Activated CD4-positive, alpha-beta memory T cell treated with anti-CD3 and anti-CD28 coated beads, Interleukin-2, amount 10 ng/mL, durations not matched to agents 7 days and 5 days (primary cell): ENCODE data around the gene G6PD. TPM values are rescaled to one million over a fixed set of nuclear protein-coding genes. Genes with fewer than 3 reads are reported as not detected.
"Not testable (repeated sequence)": the region's sequence is repeated elsewhere in the genome, so short reads cannot be mapped to it uniquely, and the experiment has no call there.

Experiments
- CTCF ChIA-PET: fragments of 350-600 bp; sonication (Branson Sonifier 250); formaldehyde crosslinking; loops from one replicate; lab custom pipeline; 2021; ENCODE audit warnings: antibody characterized with exemption, inconsistent platforms; lab: Charles Lee
- POLR2A ChIA-PET: fragments of 350-600 bp; sonication (Branson Sonifier 250); formaldehyde crosslinking; loops from one replicate; lab custom pipeline; 2021; ENCODE audit warnings: antibody characterized with exemption; lab: Charles Lee
- DNase-seq: peaks from one replicate; pipeline ENCODE4 v3.0.0-alpha.2; 2020
- H3K27ac Mint-ChIP-seq: one replicate; pipeline ENCODE4 v1.8.0; 2021; ENCODE audit warnings: mild to moderate bottlenecking, mixed read lengths
- H3K27me3 Mint-ChIP-seq: one replicate; pipeline ENCODE4 v1.8.0; 2021; ENCODE audit warnings: mixed read lengths
- H3K36me3 Mint-ChIP-seq: one replicate; pipeline ENCODE4 v1.8.0; 2021; ENCODE audit warnings: low read depth, mixed read lengths
- H3K4me1 Mint-ChIP-seq: one replicate; pipeline ENCODE4 v1.8.0; 2021; ENCODE audit warnings: mixed read lengths
- H3K4me3 Mint-ChIP-seq: one replicate; pipeline ENCODE4 v1.8.0; 2021; ENCODE audit warnings: mild to moderate bottlenecking, mixed read lengths
- H3K9me3 Mint-ChIP-seq: one replicate; pipeline ENCODE4 v1.8.0; 2021; ENCODE audit warnings: mixed read lengths
- total RNA-seq, 2 experiments: library from RNA; stranded (reverse); gene quantifications; one replicate each; pipeline ENCODE4 v1.2.3, GENCODE V29; 2021

G6PD gene
- total RNA-seq, 2 experiments from 2014 or later, result 62.7 to 64.4 TPM

DNA sequence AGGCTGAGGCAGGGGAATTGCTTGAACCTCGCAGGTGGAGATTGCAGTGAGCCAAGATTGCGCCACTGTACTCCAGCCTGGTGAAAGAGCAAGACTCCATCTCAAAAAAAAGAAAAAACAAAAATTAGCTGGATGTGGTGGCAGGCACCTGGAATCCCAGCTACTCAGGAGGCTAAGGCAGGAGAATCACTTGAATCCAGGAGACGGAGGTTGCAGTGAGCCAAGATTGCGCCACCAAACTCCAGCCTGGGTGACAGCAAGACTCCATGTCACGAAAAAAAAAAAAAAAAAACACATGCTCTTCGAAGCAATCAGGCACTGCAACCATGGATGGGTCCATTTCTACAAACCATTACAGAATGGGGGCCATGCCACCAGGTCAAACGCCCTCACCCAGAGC is 6.3 kb downstream of the G6PD start:
- H3K27ac Mint-ChIP-seq, H3K4me3 Mint-ChIP-seq, POLR2A ChIA-PET, H3K27me3 Mint-ChIP-seq, H3K9me3 Mint-ChIP-seq, DNase-seq: not testable (repeated sequence)
- peaks cover 39% of the 10 kb centered on the region for H3K4me1 Mint-ChIP-seq
- CTCF ChIA-PET, result interaction anchor here (1.7 kb wide), 1 partner anchor 13 kb away, joined by 4 read pairs; no protein-coding TSS in a partner anchor
- H3K36me3 Mint-ChIP-seq, result peaks cover 11% of the 10 kb centered on the region

DNA sequence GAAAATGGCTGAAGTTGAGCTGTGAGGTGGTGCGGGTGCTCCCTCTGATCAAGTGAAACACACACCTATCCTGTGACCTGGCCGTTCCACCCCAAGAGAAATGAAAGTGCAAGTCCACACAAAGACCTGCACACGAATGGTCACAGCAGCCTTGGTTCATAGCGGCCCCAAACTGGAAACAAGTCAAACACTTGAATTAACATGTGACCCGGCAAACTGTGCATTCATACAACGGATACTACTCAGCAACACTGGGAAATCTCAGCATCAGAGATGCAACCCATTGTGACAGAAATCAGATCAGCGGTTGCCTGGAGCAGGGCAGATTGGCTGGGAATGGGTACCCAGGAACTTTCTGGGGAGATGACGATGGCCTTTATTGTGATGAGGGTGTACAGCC is 7.6 kb downstream of the G6PD start:
- H3K9me3 Mint-ChIP-seq, result no peaks in the 10 kb centered on the region
- peaks cover 36% of the 10 kb centered on the region for H3K4me1 Mint-ChIP-seq
- POLR2A ChIA-PET, result no interaction called here
- H3K36me3 Mint-ChIP-seq, result peaks cover 11% of the 10 kb centered on the region
- CTCF ChIA-PET, result no interaction called here
- H3K27ac Mint-ChIP-seq, result peak overlapping the region; percentile 13
- DNase-seq, result no peak
- H3K4me3 Mint-ChIP-seq, result no peak overlapping the region
- H3K27me3 Mint-ChIP-seq, result no peaks in the 10 kb centered on the region

DNA sequence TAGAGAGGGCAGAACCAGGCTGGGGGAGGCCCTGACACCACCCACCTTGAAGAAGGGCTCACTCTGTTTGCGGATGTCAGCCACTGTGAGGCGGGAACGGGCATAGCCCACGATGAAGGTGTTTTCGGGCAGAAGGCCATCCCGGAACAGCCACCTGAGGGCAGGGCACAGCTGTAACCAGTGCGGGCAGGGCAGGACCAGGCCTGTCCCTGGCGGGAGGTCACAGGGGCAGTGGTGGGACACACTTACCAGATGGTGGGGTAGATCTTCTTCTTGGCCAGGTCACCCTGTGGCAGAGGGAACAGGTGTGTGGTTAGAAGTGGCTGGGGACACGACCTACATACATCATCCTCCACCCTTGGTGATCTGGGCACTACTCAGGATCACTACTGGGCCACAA is 10.8 kb downstream of the G6PD start:
- ChIA-PET POLR2A (interaction anchor here (1.4 kb wide), 1 partner anchor 137 kb away, joined by 3 read pairs; no protein-coding TSS in a partner anchor), CTCF (interaction anchor here (0.7 kb wide), 1 partner anchor 124 kb away, joined by 3 read pairs; no protein-coding TSS in a partner anchor)
- Mint-ChIP-seq H3K4me3 (no peak overlapping the region), H3K9me3 (no peaks in the 10 kb centered on the region), H3K36me3 (peaks cover 19% of the 10 kb centered on the region), H3K27me3 (no peaks in the 10 kb centered on the region), H3K27ac (no peak overlapping the region), H3K4me1 (peaks cover 16% of the 10 kb centered on the region)
- no peak for DNase-seq

- peak overlapping the region; percentile 44 for H3K27ac Mint-ChIP-seq
- H3K27me3 Mint-ChIP-seq, result no peaks in the 10 kb centered on the region
- H3K36me3 Mint-ChIP-seq, result peaks cover 21% of the 10 kb centered on the region
- H3K4me1 Mint-ChIP-seq, result peaks cover 15% of the 10 kb centered on the region
- H3K4me3 Mint-ChIP-seq, result no peak overlapping the region
- DNase-seq, result peak; percentile 87
- POLR2A ChIA-PET, result interaction anchor here (1.0 to 2.5 kb wide), 3 partner anchors 136 to 164 kb away, joined by 3 to 10 read pairs (median 4); partner anchors contain the start of gene RPL10
- CTCF ChIA-PET, result interaction anchor here (1.4 kb wide), 1 partner anchor 45 kb away, joined by 5 read pairs; the partner anchor contains the start of gene SLC10A3
- H3K9me3 Mint-ChIP-seq, result no peaks in the 10 kb centered on the region
Observed at GRCh38 chrX:154534526-154535322, 11.9 kb downstream of the G6PD start.

DNA sequence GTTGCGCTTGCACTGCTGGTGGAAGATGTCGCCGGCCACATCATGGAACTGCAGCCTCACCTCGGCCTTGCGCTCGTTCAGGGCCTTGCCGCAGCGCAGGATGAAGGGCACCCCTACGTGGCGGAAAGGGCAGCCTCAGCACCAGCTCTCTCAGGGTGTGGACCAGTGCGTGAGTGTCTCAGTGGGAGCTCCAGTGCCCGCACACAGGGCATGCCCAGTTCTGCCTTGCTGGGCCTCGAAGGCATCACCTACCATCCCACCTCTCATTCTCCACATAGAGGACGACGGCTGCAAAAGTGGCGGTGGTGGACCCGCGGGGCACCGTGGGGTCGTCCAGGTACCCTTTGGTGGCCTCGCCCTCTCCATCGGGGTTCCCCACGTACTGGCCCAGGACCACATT is 14.0 kb downstream of the G6PD start:
- H3K27me3 Mint-ChIP-seq, result no peaks in the 10 kb centered on the region
- H3K9me3 Mint-ChIP-seq, result no peaks in the 10 kb centered on the region
- no peak overlapping the region for H3K27ac Mint-ChIP-seq
- H3K4me1 Mint-ChIP-seq, result peaks cover 8% of the 10 kb centered on the region
- POLR2A ChIA-PET, result interaction anchor here (2.1 kb wide), 1 partner anchor 135 kb away, joined by 7 read pairs; the partner anchor contains the start of gene RPL10
- peaks cover 21% of the 10 kb centered on the region for H3K36me3 Mint-ChIP-seq
- CTCF ChIA-PET, result interaction anchor here (1.5 kb wide), 1 partner anchor 134 kb away, joined by 4 read pairs; the partner anchor contains the start of gene RPL10
- DNase-seq, result no peak
- H3K4me3 Mint-ChIP-seq, result no peak overlapping the region

GRCh38 chrX:154531626-154532025 is 15.0 kb downstream of the G6PD start:
- Mint-ChIP-seq H3K36me3 (peaks cover 21% of the 10 kb centered on the region), H3K4me1 (peaks cover 16% of the 10 kb centered on the region), H3K27ac (no peak overlapping the region), H3K27me3 (no peaks in the 10 kb centered on the region), H3K9me3 (no peaks in the 10 kb centered on the region), H3K4me3 (no peak overlapping the region)
- ChIA-PET POLR2A (interaction anchor here (1.1 to 2.1 kb wide), 2 partner anchors 41 to 134 kb away, joined by 4 to 7 read pairs; partner anchors contain the start of genes RPL10 and SLC10A3), CTCF (interaction anchor here (0.6 kb wide), 1 partner anchor 106 kb away, joined by 3 read pairs; no protein-coding TSS in a partner anchor)
- no peak for DNase-seq

GRCh38 chrX:154530286-154530685 is 16.4 kb downstream of the G6PD start:
- no peak overlapping the region for H3K27ac Mint-ChIP-seq
- no peak for DNase-seq
- H3K9me3 Mint-ChIP-seq, result no peaks in the 10 kb centered on the region
- CTCF ChIA-PET, result no interaction called here
- H3K27me3 Mint-ChIP-seq, result no peaks in the 10 kb centered on the region
- no peak overlapping the region for H3K4me3 Mint-ChIP-seq
- POLR2A ChIA-PET, result interaction anchor here (0.9 kb wide), 1 partner anchor 160 kb away, joined by 3 read pairs; no protein-coding TSS in a partner anchor
- H3K36me3 Mint-ChIP-seq, result peaks cover 21% of the 10 kb centered on the region
- H3K4me1 Mint-ChIP-seq, result peaks cover 26% of the 10 kb centered on the region

GRCh38 chrX:154529206-154529612 is 17.4 kb downstream of the G6PD start:
- no peaks in the 10 kb centered on the region for H3K9me3 Mint-ChIP-seq
- H3K27me3 Mint-ChIP-seq, result no peaks in the 10 kb centered on the region
- H3K4me1 Mint-ChIP-seq, result peaks cover 23% of the 10 kb centered on the region
- peaks cover 15% of the 10 kb centered on the region for H3K36me3 Mint-ChIP-seq
- no peak overlapping the region for H3K4me3 Mint-ChIP-seq
- POLR2A ChIA-PET, result interaction anchor here (0.6 to 1.2 kb wide), 3 partner anchors 13 to 159 kb away, joined by 3 read pairs; partner anchors contain the start of genes FAM3A and LAGE3
- DNase-seq, result no peak
- CTCF ChIA-PET, result no interaction called here
- no peak overlapping the region for H3K27ac Mint-ChIP-seq

DNA sequence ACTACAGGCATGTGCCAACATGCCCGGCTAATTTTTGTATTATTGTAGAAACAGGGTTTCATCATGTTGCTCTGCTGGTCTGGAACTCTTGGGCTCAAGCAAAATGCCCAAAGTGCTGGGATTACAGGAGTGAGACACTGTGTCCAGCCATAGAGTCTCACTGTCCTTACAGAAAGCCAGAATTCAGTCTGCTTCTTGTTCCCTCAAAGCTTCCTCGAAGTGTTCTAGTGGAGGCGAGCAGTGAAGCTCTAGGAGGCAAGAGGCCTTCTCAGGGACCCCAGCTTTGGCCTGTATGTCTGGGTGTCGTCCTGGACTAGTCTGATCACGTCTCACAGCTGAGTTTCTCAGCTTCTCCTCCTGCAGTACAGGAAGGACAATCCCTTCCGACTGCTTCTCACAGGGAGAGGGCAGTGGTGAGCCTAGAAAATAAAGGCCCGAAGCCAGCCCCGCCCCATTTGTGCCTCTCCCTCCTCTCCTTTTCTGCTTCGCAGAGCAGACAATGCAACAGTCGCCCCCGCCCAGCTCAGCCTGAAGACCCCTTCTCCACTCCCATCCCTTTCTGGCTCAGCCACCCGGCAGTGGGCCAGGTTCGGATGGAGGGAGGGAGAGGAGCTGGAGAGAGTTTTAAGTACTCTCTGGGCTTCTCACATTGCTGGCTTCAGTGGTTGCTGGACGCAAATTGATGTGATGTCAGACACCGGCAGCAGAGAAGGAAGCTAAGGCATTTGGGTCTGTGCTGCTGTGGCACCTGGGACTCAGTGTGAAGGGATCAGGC is 19.6 kb downstream of the G6PD start:
- ChIA-PET CTCF (interaction anchor here (0.8 to 1.8 kb wide), 9 partner anchors 11 to 546 kb away, joined by 3 to 21 read pairs (median 4); partner anchors contain the start of genes FAM3A, RPL10 and SLC10A3), POLR2A (interaction anchor here (1.1 to 1.5 kb wide), 8 partner anchors 10 to 129 kb away, joined by 3 to 8 read pairs (median 6); partner anchors contain the start of genes FAM3A, RPL10 and SLC10A3)
- Mint-ChIP-seq H3K4me1 (peaks cover 23% of the 10 kb centered on the region), H3K27me3 (no peaks in the 10 kb centered on the region), H3K4me3 (no peak overlapping the region), H3K27ac (peak overlapping the region; percentile 53), H3K36me3 (peaks cover 5% of the 10 kb centered on the region), H3K9me3 (no peaks in the 10 kb centered on the region)
- peak; percentile 73 for DNase-seq

- Mint-ChIP-seq H3K27ac (no peak overlapping the region), H3K36me3 (peaks cover under 1% of the 10 kb centered on the region), H3K4me1 (peaks cover 23% of the 10 kb centered on the region), H3K27me3 (no peaks in the 10 kb centered on the region), H3K9me3 (no peaks in the 10 kb centered on the region), H3K4me3 (no peak overlapping the region)
- POLR2A ChIA-PET, result interaction anchor here (1.1 to 1.5 kb wide), 4 partner anchors 9 to 36 kb away, joined by 3 to 7 read pairs (median 4); partner anchors contain the start of gene SLC10A3
- CTCF ChIA-PET, result interaction anchor here (0.9 to 1.7 kb wide), 2 partner anchors 35 to 127 kb away, joined by 3 to 8 read pairs; partner anchors contain the start of genes RPL10 and SLC10A3
- DNase-seq, result no peak
Observed at GRCh38 chrX:154525606-154526490, 20.8 kb downstream of the G6PD start.

DNA sequence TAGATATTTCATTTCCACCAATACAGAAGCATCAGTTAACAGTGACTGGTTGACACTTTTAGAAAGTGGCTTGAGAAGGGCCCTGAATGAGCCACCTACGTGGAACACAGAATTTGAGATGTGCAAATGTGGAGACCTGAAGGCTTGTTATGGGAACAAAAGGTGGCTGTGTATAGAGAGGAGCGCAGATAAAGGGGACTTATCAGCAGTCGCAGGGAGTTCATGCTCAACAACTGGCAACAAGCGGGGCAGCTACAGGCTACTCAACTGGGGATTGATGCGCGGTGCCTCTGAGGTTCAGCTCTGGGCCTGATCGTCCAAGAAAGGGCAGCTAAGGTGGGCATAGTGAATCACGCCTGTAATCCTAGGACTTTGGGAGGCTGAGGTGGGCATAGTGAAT is 27.3 kb downstream of the G6PD start:
- no peaks in the 10 kb centered on the region for H3K27me3 Mint-ChIP-seq
- POLR2A ChIA-PET, result interaction anchor here (1.6 kb wide), 1 partner anchor 90 kb away, joined by 4 read pairs; no protein-coding TSS in a partner anchor
- CTCF ChIA-PET, result no interaction called here
- no peak for DNase-seq
- no peaks in the 10 kb centered on the region for H3K36me3 Mint-ChIP-seq
- no peak overlapping the region for H3K4me3 Mint-ChIP-seq
- H3K9me3 Mint-ChIP-seq, result no peaks in the 10 kb centered on the region
- no peak overlapping the region for H3K27ac Mint-ChIP-seq
- peaks cover 15% of the 10 kb centered on the region for H3K4me1 Mint-ChIP-seq
